GM18499 (cell line): Measurements from ENCODE around the gene UTS2R.

Experiments used
- ATAC-seq: cut with Tn5 transposase; IDR thresholded peaks from one replicate; pipeline ENCODE4 v1.9.1; 2021; ENCODE audit warnings: moderate number of reproducible peaks; ENCODE audit not compliant: insufficient read depth, unreplicated experiment

UTS2R gene

GRCh38 chr17:82386881-82387704 is 15.5 kb downstream of the UTS2R start:
- ATAC-seq: no peak

GRCh38 chr17:82387705-82388106 is 16.1 kb downstream of the UTS2R start:
- no peak for ATAC-seq

- no peak for ATAC-seq
Measured at GRCh38 chr17:82388223-82388921, 16.8 kb downstream of the UTS2R start.

GRCh38 chr17:82388922-82389283 is 17.3 kb downstream of the UTS2R start:
- ATAC-seq: no peak

- no peak for ATAC-seq
Measured at GRCh38 chr17:82389379-82389778, 17.8 kb downstream of the UTS2R start.

- no peak for ATAC-seq
Measured at GRCh38 chr17:82390015-82390859, 18.7 kb downstream of the UTS2R start.

GRCh38 chr17:82390860-82391435 is 19.4 kb downstream of the UTS2R start:
- no peak for ATAC-seq

GRCh38 chr17:82391496-82392066 is 20.0 kb downstream of the UTS2R start:
- no peak for ATAC-seq

GRCh38 chr17:82392209-82392920 is 20.8 kb downstream of the UTS2R start:
- ATAC-seq: no peak

- no peak for ATAC-seq
Measured at GRCh38 chr17:82392941-82393340, 21.4 kb downstream of the UTS2R start.

- no peak for ATAC-seq
Measured at GRCh38 chr17:82394278-82394677, 22.7 kb downstream of the UTS2R start.

GRCh38 chr17:82396601-82397435 is 25.3 kb downstream of the UTS2R start:
- ATAC-seq: no peak

GRCh38 chr17:82397449-82398335 is 26.1 kb downstream of the UTS2R start:
- ATAC-seq: no peak

GRCh38 chr17:82399041-82399441 is 27.5 kb downstream of the UTS2R start:
- no peak for ATAC-seq

- ATAC-seq: no peak
Measured at GRCh38 chr17:82399601-82400101, 28.1 kb downstream of the UTS2R start.

GRCh38 chr17:82400206-82400605 is 28.6 kb downstream of the UTS2R start:
- ATAC-seq: no peak

- no peak for ATAC-seq
Measured at GRCh38 chr17:82400830-82401229, 29.3 kb downstream of the UTS2R start.

GRCh38 chr17:82402865-82403264 is 31.3 kb downstream of the UTS2R start:
- ATAC-seq: no peak
